Gastrocnemius medialis (tissue), 4 donors: ENCODE results near the gene WFIKKN1. TPM values are rescaled to one million over a fixed set of nuclear protein-coding genes. Genes with fewer than 3 reads are reported as not detected.

Experiments
- ATAC-seq, 2 donors: fragments of 150-250 bp; one replicate each; pipeline ENCODE4 v1.9.1; 2016
- DNase-seq, 2 donors: peaks; one replicate each; pipeline ENCODE4 v3.0.0-alpha.2; 2019
- H3K27ac ChIP-seq, 4 donors: fragments of 200-600 bp; sonication (generic); 1 replicate in 1 of 4; 2 replicates in 3 of 4; pipeline ENCODE4 v1.5.1; 2016 to 2018; ENCODE audit warnings: mild to moderate bottlenecking in 2 of 4, moderate library complexity in 1 of 4
- H3K27me3 ChIP-seq, 3 donors: fragments of 200-600 bp; sonication (generic) in 2 of 3; 1 replicate in 1 of 3; 2 replicates in 2 of 3; pipeline versions ENCODE4 v1.5.1 to v1.6.0; 2016 to 2019; ENCODE audit warnings: mild to moderate bottlenecking in 1 of 3, moderate library complexity in 1 of 3
- H3K36me3 ChIP-seq, 2 donors: fragments of 200-600 bp; sonication (generic) in 1 of 2; one replicate each; pipeline ENCODE4 v1.5.1; 2017 to 2018
- H3K4me1 ChIP-seq, 2 donors: fragments of 200-600 bp; sonication (generic) in 1 of 2; one replicate each; pipeline ENCODE4 v1.5.1; 2016 to 2017; ENCODE audit warnings: mild to moderate bottlenecking in 2 of 2
- H3K4me3 ChIP-seq, 4 donors: fragments of 200-600 bp; sonication (generic) in 3 of 4; 1 replicate in 1 of 4; 2 replicates in 3 of 4; pipeline ENCODE4 v1.5.1; 2016 to 2019; ENCODE audit warnings: mild to moderate bottlenecking in 2 of 4
- H3K9me3 ChIP-seq, 3 donors: fragments of 200-600 bp; sonication (generic) in 2 of 3; 1 replicate in 1 of 3; 2 replicates in 2 of 3; pipeline ENCODE4 v1.5.1; 2016 to 2019
- CTCF ChIP-seq, 5 experiments: fragments of 450-650 bp in 3 of 5; fragments of 200-600 bp in 2 of 5; sonication (generic) in 2 of 5; IDR thresholded peaks in 4 of 5; conservative IDR thresholded peaks in 1 of 5; 1 replicate in 4 of 5; 2 replicates in 1 of 5; pipeline ENCODE4 v1.5.1; 2016 to 2019; ENCODE audit warnings: antibody characterized with exemption in 5 of 5, mild to moderate bottlenecking in 3 of 5, moderate library complexity in 3 of 5
- POLR2A ChIP-seq, 2 donors: fragments of 450-650 bp; IDR thresholded peaks; one replicate each; pipeline ENCODE4 v1.6.1; 2017; ENCODE audit warnings: antibody characterized with exemption in 2 of 2, mild to moderate bottlenecking in 2 of 2, moderate library complexity in 2 of 2
- in situ Hi-C, 4 donors: fragments of 200-750 bp; cut with MboI; loops; one replicate each; pipeline versions ENCODE4 v1.15.0 to v1.8.0; 2017; ENCODE audit warnings: low sequenced_read_pairs in 4 of 4
- intact Hi-C: fragments of 100-400 bp; cut with DNase I; formaldehyde crosslinking; loops from one replicate; pipeline ENCODE4 v1.15.1; 2023; ENCODE audit warnings: low total_unique reads
- total RNA-seq, 4 donors: library from RNA; depleted of rRNA; stranded (reverse); fragments of >200 nt; gene quantifications; one replicate each; pipeline versions ENCODE4 v1.1.0 to v1.2.3, GENCODE V29; 2016

Gene WFIKKN1
- total RNA-seq, 4 donors from 2014 or later = 0.12 to 3.2 (median 1.3) TPM

GRCh38 chr16:637081-638018 is 6.6 kb downstream of the WFIKKN1 start:
- DNase-seq (peak; percentile 87 to 93), ATAC-seq (no peak)
- peak overlapping the region; percentile 81 to 98 (median 96) for H3K4me3 ChIP-seq
- in situ Hi-C loops (no loop called here), intact Hi-C loops (loop anchor here (1.0 to 2.0 kb wide), 3 partner anchors 24 to 111 kb away; partner anchors contain the start of gene CAPN15)
- TF ChIP-seq CTCF (IDR thresholded peaks at IDR 0.05 in 4 of 5, conservative IDR thresholded peaks at IDR 0.05 in 1 of 5) (no peak), POLR2A (IDR thresholded peaks at IDR 0.05) (no peak)
- peaks cover 11 to 24% of the 10 kb centered on the region in 2 donors for H3K4me1 ChIP-seq
- no peaks in the 10 kb centered on the region for H3K27me3 ChIP-seq
- H3K36me3 ChIP-seq = peaks cover 0 to 8% of the 10 kb centered on the region in 2 donors
- H3K27ac ChIP-seq = peak overlapping the region; percentile 94 to 100 (median 98)
- no peaks in the 10 kb centered on the region for H3K9me3 ChIP-seq

GRCh38 chr16:638034-638543 is 7.3 kb downstream of the WFIKKN1 start:
- H3K4me3 ChIP-seq = no peak overlapping the region
- intact Hi-C loops = no loop called here
- ATAC-seq = no peak

GRCh38 chr16:638836-639235 is 8.1 kb downstream of the WFIKKN1 start:
- no peak for TF ChIP-seq CTCF (IDR thresholded peaks at IDR 0.05 in 4 of 5, conservative IDR thresholded peaks at IDR 0.05 in 1 of 5)
- no peak for TF ChIP-seq POLR2A (IDR thresholded peaks at IDR 0.05)
- H3K9me3 ChIP-seq = no peaks in the 10 kb centered on the region
- ATAC-seq (no peak), DNase-seq (no peak)
- no peak overlapping the region for H3K4me3 ChIP-seq
- peaks cover 0 to 6% of the 10 kb centered on the region in 2 donors for H3K36me3 ChIP-seq
- peak overlapping the region; percentile 29 to 100 (median 96) for H3K27ac ChIP-seq
- intact Hi-C loops (no loop called here), in situ Hi-C loops (no loop called here)
- peaks cover 20 to 36% of the 10 kb centered on the region in 2 donors for H3K4me1 ChIP-seq
- H3K27me3 ChIP-seq = no peaks in the 10 kb centered on the region

More at GRCh38 chr16:638034-638543, 7.3 kb downstream of the WFIKKN1 start:
- DNase-seq = no peak
- no peaks in the 10 kb centered on the region for H3K27me3 ChIP-seq
- peak overlapping the region; percentile 94 to 100 (median 98) for H3K27ac ChIP-seq
- TF ChIP-seq POLR2A (IDR thresholded peaks at IDR 0.05) (no peak), CTCF (IDR thresholded peaks at IDR 0.05 in 4 of 5, conservative IDR thresholded peaks at IDR 0.05 in 1 of 5) (no peak)
- in situ Hi-C loops = no loop called here
- peaks cover 15 to 29% of the 10 kb centered on the region in 2 donors for H3K4me1 ChIP-seq
- peaks cover 0 to 8% of the 10 kb centered on the region in 2 donors for H3K36me3 ChIP-seq
- no peaks in the 10 kb centered on the region for H3K9me3 ChIP-seq

- Histone ChIP-seq H3K4me3 (no peak overlapping the region), H3K36me3 (no peaks in the 10 kb centered on the region), H3K9me3 (no peaks in the 10 kb centered on the region), H3K27ac (peak overlapping the region; percentile 82 to 97 (median 92)), H3K4me1 (peaks cover 22 to 46% of the 10 kb centered on the region in 2 donors), H3K27me3 (no peaks in the 10 kb centered on the region)
- in situ Hi-C loops = no loop called here
- no peak for DNase-seq
- TF ChIP-seq CTCF (IDR thresholded peaks at IDR 0.05 in 4 of 5, conservative IDR thresholded peaks at IDR 0.05 in 1 of 5) (no peak), POLR2A (IDR thresholded peaks at IDR 0.05) (no peak)
- intact Hi-C loops = loop anchor here (10.0 kb wide), 1 partner anchor 406 kb away; the partner anchor contains the start of gene FAM234A
- no peak for ATAC-seq
Observed at GRCh38 chr16:640614-641013, 9.8 kb downstream of the WFIKKN1 start.
